ENCODE results near the gene ACTR6.

- TF ChIP-seq CTCF (IDR thresholded peaks at IDR 0.05) (no peak), POLR2A (IDR thresholded peaks at IDR 0.05) (no peak), EP300 (IDR thresholded peaks at IDR 0.05) (no peak)
These were observed 3.1 kb upstream of the ACTR6 start for GRCh38 chr12:100197486-100197885.
